Neutrophil (primary cell): Measurements from ENCODE around the gene SP3.
A peak's percentile ranks its signal among the peaks of the same experiment; 100 is the strongest.

Experiments used
- H3K27ac ChIP-seq: fragments of 200-600 bp; sonication (generic); 2 replicates; pipeline ENCODE4 v1.5.1; 2016; ENCODE audit warnings: mild to moderate bottlenecking, moderate library complexity
- H3K27me3 ChIP-seq: fragments of 200-600 bp; sonication (generic); 2 replicates; pipeline ENCODE4 v1.6.0; 2016; ENCODE audit warnings: mild to moderate bottlenecking
- H3K36me3 ChIP-seq: fragments of 200-600 bp; sonication (generic); 2 replicates; pipeline ENCODE4 v1.5.1; 2017
- H3K4me1 ChIP-seq, 2 experiments: fragments of 200-600 bp in 1 of 2; sonication (generic) in 1 of 2; 1 replicate in 1 of 2; 2 replicates in 1 of 2; pipeline versions ENCODE4 v1.5.1 to v1.6.1; 2013 to 2016; ENCODE audit warnings: low read depth in 1 of 2, low read length in 1 of 2, mild to moderate bottlenecking in 1 of 2, moderate library complexity in 1 of 2; ENCODE audit not compliant: control insufficient read depth in 1 of 2, insufficient read depth in 1 of 2
- H3K4me3 ChIP-seq, 2 experiments: fragments of 200-600 bp in 1 of 2; sonication (generic) in 1 of 2; 1 replicate in 1 of 2; 2 replicates in 1 of 2; pipeline ENCODE4 v1.5.1; 2013 to 2016; ENCODE audit warnings: low read depth in 1 of 2, low read length in 1 of 2, mild to moderate bottlenecking in 1 of 2, moderate library complexity in 1 of 2
- H3K9me3 ChIP-seq: fragments of 200-600 bp; sonication (generic); 2 replicates; pipeline ENCODE4 v1.5.1; 2016
- CTCF ChIP-seq: fragments of 200-600 bp; sonication (generic); IDR thresholded peaks from 2 replicates; pipeline ENCODE4 v1.5.1; 2016; ENCODE audit warnings: antibody characterized with exemption

SP3 gene

GRCh38 chr2:173993459-173993858 is 28.3 kb upstream of the SP3 start:
- Histone ChIP-seq H3K27ac (no peak overlapping the region), H3K27me3 (no peaks in the 10 kb centered on the region), H3K4me3 (no peak overlapping the region), H3K9me3 (no peaks in the 10 kb centered on the region), H3K4me1 (peaks cover 44 to 47% of the 10 kb centered on the region in 2 experiments), H3K36me3 (no peaks in the 10 kb centered on the region)
- TF ChIP-seq CTCF = no peak

DNA sequence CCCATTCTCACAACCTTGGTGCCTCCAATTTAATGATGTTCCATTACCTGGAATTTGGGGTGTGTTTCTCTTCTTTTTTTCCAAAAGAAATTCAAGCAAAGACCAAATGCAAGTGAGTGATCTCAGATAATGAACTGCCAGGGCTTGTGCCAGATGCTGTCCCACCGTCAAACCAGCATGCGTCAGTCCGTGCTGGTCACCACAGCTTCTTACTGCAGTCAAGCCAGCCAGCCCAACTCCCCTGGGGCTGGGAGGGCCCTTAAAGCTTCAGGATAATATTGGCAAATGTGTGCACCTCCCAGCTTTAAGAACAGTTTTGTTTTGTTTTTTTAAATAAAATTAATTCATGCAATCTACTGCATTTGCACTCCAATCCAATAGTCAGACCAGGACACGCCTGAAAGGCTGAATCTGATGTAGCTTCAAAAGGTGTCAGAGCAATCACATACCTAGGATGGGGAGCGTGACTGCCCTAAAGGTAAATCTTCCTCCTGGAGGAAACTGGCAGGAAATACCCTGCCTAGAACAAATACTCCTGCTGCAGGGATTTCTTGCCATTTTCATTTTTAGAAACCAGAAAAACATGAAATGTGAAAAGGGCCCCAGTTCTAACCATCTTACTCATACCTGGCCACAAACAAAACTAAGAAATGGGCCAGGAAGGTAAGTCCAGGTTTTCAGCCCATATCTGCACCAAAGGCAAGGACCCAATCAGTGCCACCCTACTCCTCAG is 26.8 kb upstream of the SP3 start:
- no peaks in the 10 kb centered on the region for H3K36me3 ChIP-seq
- no peaks in the 10 kb centered on the region for H3K27me3 ChIP-seq
- TF ChIP-seq CTCF = no peak
- no peak overlapping the region for H3K4me3 ChIP-seq
- H3K27ac ChIP-seq = peak overlapping the region; percentile 57
- peaks cover 32 to 41% of the 10 kb centered on the region in 2 experiments for H3K4me1 ChIP-seq
- no peaks in the 10 kb centered on the region for H3K9me3 ChIP-seq

DNA sequence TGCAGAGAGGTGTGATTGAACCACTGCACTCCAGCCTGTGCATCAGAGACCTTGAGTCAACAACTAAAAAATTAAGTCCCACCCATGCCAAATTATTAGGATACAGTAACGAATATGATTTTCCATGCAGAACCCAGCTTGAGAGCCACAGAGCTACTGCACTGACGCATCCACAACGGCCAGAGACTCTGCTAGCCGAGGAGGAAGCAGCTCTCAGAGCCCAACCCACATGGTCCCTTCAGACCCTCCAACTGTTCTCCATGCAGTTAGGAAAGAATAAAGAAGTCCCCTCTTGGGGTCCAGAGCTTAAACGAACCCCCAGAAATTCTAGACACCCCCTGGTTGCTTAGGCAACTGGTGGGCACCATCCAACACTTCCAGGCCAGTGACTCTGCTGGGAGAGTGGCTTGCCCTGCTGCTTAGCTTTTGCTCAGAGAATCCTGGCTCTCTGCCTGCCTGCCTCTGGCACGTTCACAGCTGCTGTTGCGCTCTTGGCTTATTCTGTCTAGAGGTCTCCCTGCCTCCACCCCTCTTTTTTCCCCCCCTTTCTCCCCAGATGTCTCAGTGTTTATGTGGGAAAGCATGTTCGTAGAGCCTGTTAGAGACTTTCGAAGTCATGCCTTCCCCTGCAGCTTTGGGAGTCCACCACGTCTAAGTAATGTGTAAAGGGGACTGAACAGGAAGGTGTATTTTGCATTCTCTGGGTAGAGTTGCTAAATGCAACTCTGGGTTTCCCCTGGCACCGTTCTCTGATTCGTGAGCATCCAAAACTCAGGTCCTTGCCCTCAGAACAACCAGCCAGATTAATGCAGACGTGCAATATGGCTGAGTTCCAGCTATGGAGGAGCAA is 26.0 kb upstream of the SP3 start:
- Histone ChIP-seq H3K27ac (peak overlapping the region; percentile 57), H3K4me3 (no peak overlapping the region), H3K36me3 (no peaks in the 10 kb centered on the region), H3K4me1 (peaks cover 32 to 41% of the 10 kb centered on the region in 2 experiments), H3K9me3 (no peaks in the 10 kb centered on the region), H3K27me3 (no peaks in the 10 kb centered on the region)
- TF ChIP-seq CTCF = no peak

- Histone ChIP-seq H3K9me3 (no peaks in the 10 kb centered on the region), H3K27ac (no peak overlapping the region), H3K27me3 (no peaks in the 10 kb centered on the region), H3K36me3 (no peaks in the 10 kb centered on the region), H3K4me3 (no peak overlapping the region), H3K4me1 (peaks cover 23 to 31% of the 10 kb centered on the region in 2 experiments)
- TF ChIP-seq CTCF = no peak
These were observed 25.1 kb upstream of the SP3 start for GRCh38 chr2:173990245-173990644.

GRCh38 chr2:173989884-173990215 is 24.7 kb upstream of the SP3 start:
- Histone ChIP-seq H3K9me3 (no peaks in the 10 kb centered on the region), H3K4me3 (no peak overlapping the region), H3K36me3 (no peaks in the 10 kb centered on the region), H3K4me1 (peaks cover 21 to 27% of the 10 kb centered on the region in 2 experiments), H3K27ac (no peak overlapping the region), H3K27me3 (no peaks in the 10 kb centered on the region)
- no peak for TF ChIP-seq CTCF
